Heart left ventricle (tissue), 16 donors: ENCODE data around the gene TM9SF1. TPM values are rescaled to one million over a fixed set of nuclear protein-coding genes. Genes with fewer than 3 reads are reported as not detected.
A peak's percentile ranks its signal among the peaks of the same experiment; 100 is the strongest.

ENCODE experiments used
- ATAC-seq, 4 donors: fragments of 200-7000 bp; cut with Tn5 transposase; one replicate each; pipeline ENCODE4 v1.9.1; 2020 to 2022; ENCODE audit warnings: moderate library complexity in 4 of 4, mild to moderate bottlenecking in 3 of 4, moderate number of reproducible peaks in 1 of 4
- DNase-seq, 5 donors: peaks; one replicate each; pipeline ENCODE4 v3.0.0-alpha.2; 2020
- H3K27ac ChIP-seq, 12 donors: fragments of 200-600 bp; sonication (generic) in 4 of 12; one replicate each; pipeline versions ENCODE4 v1.5.0 to v1.8.0; 2016 to 2022; ENCODE audit warnings: mild to moderate bottlenecking in 2 of 12
- H3K27me3 ChIP-seq, 9 donors: fragments of 200-600 bp; sonication (generic) in 2 of 9; one replicate each; pipeline versions ENCODE4 v1.5.1 to v1.8.0; 2016 to 2022; ENCODE audit warnings: mild to moderate bottlenecking in 3 of 9
- H3K36me3 ChIP-seq, 9 donors: fragments of 200-600 bp; sonication (generic) in 2 of 9; one replicate each; pipeline versions ENCODE4 v1.5.0 to v1.8.0; 2018 to 2022; ENCODE audit warnings: mild to moderate bottlenecking in 2 of 9
- H3K4me1 ChIP-seq, 12 donors: fragments of 200-600 bp; sonication (generic) in 4 of 12; one replicate each; pipeline versions ENCODE4 v1.5.0 to v1.8.0; 2016 to 2022; ENCODE audit warnings: mild to moderate bottlenecking in 3 of 12
- H3K4me3 ChIP-seq, 12 donors: fragments of 200-600 bp; sonication (generic) in 4 of 12; one replicate each; pipeline versions ENCODE4 v1.5.0 to v1.8.0; 2017 to 2022; ENCODE audit warnings: mild to moderate bottlenecking in 9 of 12, moderate library complexity in 4 of 12
- H3K9me3 ChIP-seq, 12 donors: fragments of 200-600 bp; sonication (generic) in 4 of 12; one replicate each; pipeline versions ENCODE4 v1.5.0 to v1.8.0; 2016 to 2022; ENCODE audit warnings: mild to moderate bottlenecking in 1 of 12
- POLR2A ChIP-seq, 2 donors: fragments of 450-650 bp; IDR thresholded peaks; one replicate each; pipeline ENCODE4 v1.6.1; 2017; ENCODE audit warnings: antibody characterized with exemption in 2 of 2, mild to moderate bottlenecking in 2 of 2, moderate library complexity in 2 of 2
- WGBS, 4 donors: extraction: QIAGEN DNeasy Blood & Tissue Kit in 2 of 4; methylation state at CpG; one replicate each; pipeline versions ENCODE4 v1.1.5 to v1.1.7; 2013 to 2018; 5-methylcytosine and 5-hydroxymethylcytosine counted together
- intact Hi-C, 10 donors: fragments of 100-400 bp; cut with DNase I; formaldehyde crosslinking; loops; one replicate each; pipeline versions ENCODE4 v1.11.1 to v1.14.2; 2022
- polyA plus RNA-seq, 2 donors: library from polyadenylated mRNA; stranded (reverse); fragments of 200-250 nt; gene quantifications; one replicate each; pipeline ENCODE4 v1.2.3, GENCODE V29; 2013
- total RNA-seq, 9 donors: library from RNA; depleted of rRNA in 2 of 9; stranded (reverse); fragments of >200 nt in 2 of 9; fragmentation: NEBNext Ultra II Directional in 3 of 9; extraction: Animal tissue kit (Norgen Biotek cat#: 25700) in 3 of 9; gene quantifications; one replicate each; pipeline versions ENCODE4 v1.1.0 to v1.2.4, GENCODE V29; 2016 to 2023
- TF ChIP-seq, protein P1 (sequence below), 12 donors: fragments of 200-600 bp; sonication (generic) in 4 of 12; IDR thresholded peaks; one replicate each; pipeline versions ENCODE4 v1.5.0 to v1.8.0; 2018 to 2022; ENCODE audit warnings: antibody characterized with exemption in 12 of 12, mild to moderate bottlenecking in 5 of 12
- donor health status: ischemic (EF 13 %, LVEDD 7.1; RV severe dilation, severe dysfunction).
- donor health status: healthy with polysubstance abuse.
- donor health status: DM: no; HTN: yes; CAD: no.
- donor health status: DM: no; HTN: no; CAD: no.
- donor health status: ischemic (EF 25% LVEDD 6.9; RV normal size, moderate dysfunction).
- donor health status: ischemic (EF 25% LVEDD 5.7; RV mildly dilated, moderate dysfunction).
- donor health status: healthy.
- donor health status: DM: yes; HTN: yes; CAD: no.
- donor health status: ischemic (EF 35%, LVEDD 5.7; RV mildly dilated, moderate dysfunction).
- donor health status: nonischemic (EF 11% LVEDD 7.7; RV severe dilation, severe dysfunction).
- donor health status: DM: yes; HTN: yes; CAD: no.
- donor health status: PGD.
- donor health status: ischemic (EF 29% LVEDD 5.4; RV normal size, mild dysfunction).
- donor health status: nonischemic (EF 23%, LVEDD 6.1; RV moderate dilation, normal function).

The TM9SF1 gene
- total and polyA plus RNA-seq, 11 donors = 6.1 to 52.8 (median 26.3) TPM

GRCh38 chr14:24240110-24240918 is 45.1 kb upstream of the TM9SF1 start:
- Histone ChIP-seq H3K36me3 (peaks cover 0 to 62% (median 60%) of the 10 kb centered on the region in 9 donors), H3K9me3 (no peaks in the 10 kb centered on the region), H3K4me1 (peaks cover 16 to 60% (median 44%) of the 10 kb centered on the region in 12 donors), H3K4me3 (peak overlapping the region in 1 of 12 donors; percentile 5), H3K27me3 (no peaks in the 10 kb centered on the region), H3K27ac (peak overlapping the region in 3 of 12 donors; percentile 52 to 100 (median 99))
- no peak for TF ChIP-seq POLR2A (IDR thresholded peaks at IDR 0.05)
- TF ChIP-seq, protein P1, sequence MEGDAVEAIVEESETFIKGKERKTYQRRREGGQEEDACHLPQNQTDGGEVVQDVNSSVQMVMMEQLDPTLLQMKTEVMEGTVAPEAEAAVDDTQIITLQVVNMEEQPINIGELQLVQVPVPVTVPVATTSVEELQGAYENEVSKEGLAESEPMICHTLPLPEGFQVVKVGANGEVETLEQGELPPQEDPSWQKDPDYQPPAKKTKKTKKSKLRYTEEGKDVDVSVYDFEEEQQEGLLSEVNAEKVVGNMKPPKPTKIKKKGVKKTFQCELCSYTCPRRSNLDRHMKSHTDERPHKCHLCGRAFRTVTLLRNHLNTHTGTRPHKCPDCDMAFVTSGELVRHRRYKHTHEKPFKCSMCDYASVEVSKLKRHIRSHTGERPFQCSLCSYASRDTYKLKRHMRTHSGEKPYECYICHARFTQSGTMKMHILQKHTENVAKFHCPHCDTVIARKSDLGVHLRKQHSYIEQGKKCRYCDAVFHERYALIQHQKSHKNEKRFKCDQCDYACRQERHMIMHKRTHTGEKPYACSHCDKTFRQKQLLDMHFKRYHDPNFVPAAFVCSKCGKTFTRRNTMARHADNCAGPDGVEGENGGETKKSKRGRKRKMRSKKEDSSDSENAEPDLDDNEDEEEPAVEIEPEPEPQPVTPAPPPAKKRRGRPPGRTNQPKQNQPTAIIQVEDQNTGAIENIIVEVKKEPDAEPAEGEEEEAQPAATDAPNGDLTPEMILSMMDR (IDR thresholded peaks at IDR 0.05) = no peak
- no peak for ATAC-seq
- 73 to 93% (median 89%) methylated on average over 7 to 9 of the region's 9 CpGs for WGBS, 4 donors
- DNase-seq = no peak
- intact Hi-C loops = loop anchor here in 7 of 10 donors (5.0 to 10.0 kb wide), 3 partner anchors 192 to 197 kb away; no protein-coding TSS in a partner anchor

DNA sequence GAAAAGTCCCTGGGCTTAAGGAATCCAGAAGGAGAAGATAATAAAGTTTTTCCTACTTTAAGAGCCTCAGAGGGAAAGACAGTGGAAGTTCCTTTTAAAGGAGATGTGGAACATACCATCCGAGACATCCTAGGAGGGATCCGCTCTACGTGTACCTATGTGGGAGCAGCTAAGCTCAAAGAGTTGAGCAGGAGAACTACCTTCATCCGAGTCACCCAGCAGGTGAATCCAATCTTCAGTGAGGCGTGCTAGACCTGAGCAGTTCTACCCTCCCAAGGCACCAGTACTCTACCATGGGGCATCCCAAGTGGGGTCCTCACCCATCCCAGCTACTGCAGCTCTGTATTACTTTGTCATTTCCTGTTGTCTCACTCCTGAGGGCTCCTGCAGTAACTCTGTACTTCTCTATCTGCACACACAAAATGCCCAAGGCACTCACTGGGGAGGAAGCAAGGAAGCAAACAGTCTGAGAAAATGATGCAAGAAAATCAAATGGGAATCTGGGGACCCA is 43.3 kb upstream of the TM9SF1 start:
- DNase-seq (no peak), ATAC-seq (no peak)
- no peaks in the 10 kb centered on the region for H3K9me3 ChIP-seq
- H3K27ac ChIP-seq = peak overlapping the region in 1 of 12 donors; percentile 100
- no peak for TF ChIP-seq POLR2A (IDR thresholded peaks at IDR 0.05)
- TF ChIP-seq, protein P1 (IDR thresholded peaks at IDR 0.05) = no peak
- H3K4me1 ChIP-seq = peaks cover 18 to 74% (median 56%) of the 10 kb centered on the region in 12 donors
- peaks cover 0 to 78% (median 74%) of the 10 kb centered on the region in 9 donors for H3K36me3 ChIP-seq
- no peaks in the 10 kb centered on the region for H3K27me3 ChIP-seq
- H3K4me3 ChIP-seq = no peak overlapping the region
- intact Hi-C loops = no loop called here
- 89 to 96% (median 92%) methylated on average over 5 of the region's 5 CpGs for WGBS, 4 donors

DNA sequence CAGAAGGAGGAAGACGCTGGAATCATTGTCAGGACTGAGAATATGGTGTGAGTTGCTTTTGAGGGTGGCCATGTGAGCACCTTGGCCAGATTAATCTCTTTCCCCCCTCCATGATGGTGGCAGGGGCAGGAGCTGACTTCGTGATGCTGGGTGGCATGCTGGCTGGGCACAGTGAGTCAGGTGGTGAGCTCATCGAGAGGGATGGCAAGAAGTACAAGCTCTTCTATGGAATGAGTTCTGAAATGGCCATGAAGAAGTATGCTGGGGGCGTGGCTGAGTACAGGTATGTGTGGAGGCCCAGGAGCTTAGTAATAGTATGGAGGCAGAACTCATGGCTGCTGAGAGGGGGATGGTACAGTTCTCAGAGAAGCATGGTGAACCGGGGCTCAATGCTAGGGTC is 42.9 kb upstream of the TM9SF1 start:
- no peak overlapping the region for H3K4me3 ChIP-seq
- no peak for TF ChIP-seq POLR2A (IDR thresholded peaks at IDR 0.05)
- TF ChIP-seq, protein P1 (IDR thresholded peaks at IDR 0.05) = no peak
- H3K27me3 ChIP-seq = no peaks in the 10 kb centered on the region
- DNase-seq = no peak
- 71 to 89% (median 86%) methylated on average over 5 of the region's 5 CpGs for WGBS, 4 donors
- H3K4me1 ChIP-seq = peaks cover 20 to 74% (median 56%) of the 10 kb centered on the region in 12 donors
- no peaks in the 10 kb centered on the region for H3K9me3 ChIP-seq
- ATAC-seq = no peak
- peak overlapping the region in 1 of 12 donors; percentile 3 for H3K27ac ChIP-seq
- intact Hi-C loops = no loop called here
- peaks cover 0 to 78% (median 74%) of the 10 kb centered on the region in 9 donors for H3K36me3 ChIP-seq

DNA sequence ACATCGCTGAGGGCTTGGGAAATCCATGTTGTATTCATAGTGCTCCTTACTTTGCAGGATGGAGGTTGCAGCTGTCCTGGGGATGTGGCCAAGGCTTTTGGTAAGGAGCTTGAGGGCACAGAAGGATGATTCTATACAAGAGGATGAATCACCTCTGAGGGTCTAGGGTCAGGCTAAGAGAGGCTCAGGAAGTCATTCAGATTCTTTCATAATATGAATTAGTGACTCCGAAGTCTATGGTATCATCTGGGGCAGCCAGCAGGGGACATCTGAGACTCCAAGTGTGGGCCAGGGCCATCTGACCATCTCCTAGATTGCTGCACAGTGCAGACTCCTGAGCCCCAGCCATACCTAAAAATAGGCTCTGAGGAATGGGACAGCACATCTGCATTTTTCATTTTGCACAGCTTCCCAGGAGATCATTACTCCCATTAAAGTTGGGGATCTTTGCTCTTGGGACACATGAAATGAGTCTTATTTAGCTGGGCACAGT is 42.3 kb upstream of the TM9SF1 start:
- Histone ChIP-seq H3K4me1 (peaks cover 20 to 74% (median 56%) of the 10 kb centered on the region in 12 donors), H3K36me3 (peaks cover 0 to 78% (median 74%) of the 10 kb centered on the region in 9 donors), H3K9me3 (no peaks in the 10 kb centered on the region), H3K4me3 (no peak overlapping the region), H3K27me3 (no peaks in the 10 kb centered on the region), H3K27ac (no peak overlapping the region)
- DNase-seq (no peak), ATAC-seq (no peak)
- intact Hi-C loops = no loop called here
- 80 to 92% (median 82%) methylated on average over 1 to 2 of the region's 2 CpGs for WGBS, 4 donors
- TF ChIP-seq POLR2A (IDR thresholded peaks at IDR 0.05) = no peak
- TF ChIP-seq, protein P1 (IDR thresholded peaks at IDR 0.05) = no peak
